ENCODE data around the gene ANKIB1. TPM values are rescaled to one million over a fixed set of nuclear protein-coding genes. Genes with fewer than 3 reads are reported as not detected.
A peak's percentile ranks its signal among the peaks of the same experiment; 100 is the strongest.

Gene ANKIB1
- total RNA-seq, 1 experiment from 2014 or later: 47.1 TPM

- peak; percentile 60 for DNase-seq (ENCODE audit: low spot score)
Observed at GRCh38 chr7:92448205-92448747, 202.5 kb downstream of the ANKIB1 start.

Other genes starting within 250 kb of the ANKIB1 start
- gene CYP51A1, start 111.5 kb upstream of the ANKIB1 start, total RNA-seq (2014; rRNA removed; shearing (Covaris generic)): 67.9 and 78.6 TPM in 2 replicates
- gene LRRD1, start 66.8 kb upstream of the ANKIB1 start, total RNA-seq (2014; rRNA removed; shearing (Covaris generic)): not detected in 2 replicates
- gene KRIT1, start 60 bp upstream of the ANKIB1 start, total RNA-seq (2014; rRNA removed; shearing (Covaris generic)): 41.2 and 50.4 TPM in 2 replicates
- 16.4 and 17.6 TPM in 2 replicates for gene GATAD1, start 201.5 kb downstream of the ANKIB1 start, total RNA-seq (2014; rRNA removed; shearing (Covaris generic))
- not detected in 2 replicates for gene ERVW-1, start 232.0 kb downstream of the ANKIB1 start, total RNA-seq (2014; rRNA removed; shearing (Covaris generic))